RWPE2 (cell line): ENCODE measurements around the gene TST.
A peak's percentile ranks its signal among the peaks of the same experiment; 100 is the strongest.

Experiments
- ATAC-seq: fragments of 200-7000 bp; cut with Tn5 transposase; 3 replicates; pipeline ENCODE4 v1.9.1; 2021; ENCODE audit warnings: low read depth
- DNase-seq: peaks from one replicate; pipeline ENCODE4 v3.0.0-alpha.2; 2020; ENCODE audit warnings: low spot score
- H3K27ac ChIP-seq: fragments of 450-650 bp; 2 replicates; pipeline ENCODE4 v1.5.1; 2017; ENCODE audit warnings: mild to moderate bottlenecking; ENCODE audit not compliant: poor library complexity, severe bottlenecking
- H3K27me3 ChIP-seq: fragments of 250-450 bp; sonication (Bioruptor Pico); 2 replicates; pipeline ENCODE4 v1.5.1; 2021; ENCODE audit warnings: mild to moderate bottlenecking, moderate library complexity; ENCODE audit not compliant: insufficient read depth, poor library complexity, severe bottlenecking
- H3K36me3 ChIP-seq: fragments of 250-450 bp; sonication (Bioruptor Pico); 2 replicates; pipeline ENCODE4 v1.5.1; 2020; ENCODE audit warnings: low read depth, mild to moderate bottlenecking, moderate library complexity
- H3K4me1 ChIP-seq: fragments of 250-450 bp; sonication (Bioruptor Pico); 2 replicates; pipeline ENCODE4 v1.5.1; 2021; ENCODE audit warnings: mild to moderate bottlenecking, moderate library complexity; ENCODE audit not compliant: insufficient read depth, poor library complexity, severe bottlenecking
- H3K4me3 ChIP-seq: fragments of 250-450 bp; sonication (Bioruptor Pico); 2 replicates; pipeline ENCODE4 v1.5.1; 2021; ENCODE audit warnings: mild to moderate bottlenecking, moderate library complexity; ENCODE audit not compliant: severe bottlenecking
- H3K9me3 ChIP-seq: fragments of 250-450 bp; sonication (Bioruptor Pico); 2 replicates; pipeline ENCODE4 v1.5.1; 2021; ENCODE audit warnings: mild to moderate bottlenecking, moderate library complexity; ENCODE audit not compliant: severe bottlenecking
- CTCF ChIP-seq: fragments of 450-650 bp; IDR thresholded peaks from one replicate; pipeline ENCODE4 v1.5.1; 2017; ENCODE audit warnings: mild to moderate bottlenecking, moderate library complexity; ENCODE audit not compliant: poor library complexity, severe bottlenecking

Gene TST

GRCh38 chr22:37049224-37049623 is 30.0 kb upstream of the TST start:
- H3K27me3 ChIP-seq, result no peaks in the 10 kb centered on the region
- H3K4me1 ChIP-seq, result peaks cover 8% of the 10 kb centered on the region
- H3K36me3 ChIP-seq, result no peaks in the 10 kb centered on the region
- DNase-seq (no peak), ATAC-seq (no peak)
- TF ChIP-seq CTCF, result no peak
- no peaks in the 10 kb centered on the region for H3K9me3 ChIP-seq
- no peak overlapping the region for H3K27ac ChIP-seq
- no peak overlapping the region for H3K4me3 ChIP-seq

- Histone ChIP-seq H3K27ac (no peak overlapping the region), H3K9me3 (no peaks in the 10 kb centered on the region), H3K4me3 (no peak overlapping the region), H3K36me3 (no peaks in the 10 kb centered on the region), H3K27me3 (no peaks in the 10 kb centered on the region), H3K4me1 (peaks cover 9% of the 10 kb centered on the region)
- TF ChIP-seq CTCF, result no peak
- ATAC-seq, result no peak
- DNase-seq, result no peak
Observed at GRCh38 chr22:37048133-37048532, 28.9 kb upstream of the TST start.

DNA sequence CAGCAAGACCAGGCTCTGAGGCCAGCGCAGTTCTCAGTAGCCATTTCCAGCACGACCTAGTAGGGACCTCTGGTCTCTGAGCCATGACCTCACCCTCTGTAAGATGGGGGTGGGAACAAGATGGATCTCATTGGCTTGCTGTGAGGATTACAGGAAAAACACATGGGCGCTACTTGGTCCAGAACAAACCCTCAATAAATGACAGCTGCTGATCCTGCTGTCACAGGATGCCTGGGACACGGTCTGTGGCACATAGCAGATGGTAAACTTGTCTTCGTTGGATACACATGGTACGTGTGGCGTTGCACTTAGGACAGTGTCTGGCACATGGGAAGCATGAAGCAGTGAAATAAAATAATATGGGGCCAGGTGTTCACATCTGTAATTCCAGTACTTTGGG is 27.8 kb upstream of the TST start:
- TF ChIP-seq CTCF, result no peak
- Histone ChIP-seq H3K4me3 (no peak overlapping the region), H3K27me3 (no peaks in the 10 kb centered on the region), H3K36me3 (no peaks in the 10 kb centered on the region), H3K27ac (no peak overlapping the region), H3K9me3 (no peaks in the 10 kb centered on the region), H3K4me1 (peaks cover 9% of the 10 kb centered on the region)
- no peak for DNase-seq
- no peak for ATAC-seq

- Histone ChIP-seq H3K4me3 (no peak overlapping the region), H3K4me1 (peaks cover 9% of the 10 kb centered on the region), H3K27me3 (no peaks in the 10 kb centered on the region), H3K36me3 (no peaks in the 10 kb centered on the region), H3K27ac (no peak overlapping the region), H3K9me3 (no peaks in the 10 kb centered on the region)
- ATAC-seq (no peak), DNase-seq (no peak)
- TF ChIP-seq CTCF, result no peak
Observed at GRCh38 chr22:37046589-37046988, 27.3 kb upstream of the TST start.

- Histone ChIP-seq H3K27me3 (no peaks in the 10 kb centered on the region), H3K27ac (no peak overlapping the region), H3K9me3 (no peaks in the 10 kb centered on the region), H3K36me3 (no peaks in the 10 kb centered on the region), H3K4me1 (peaks cover 11% of the 10 kb centered on the region), H3K4me3 (no peak overlapping the region)
- DNase-seq (no peak), ATAC-seq (no peak)
- TF ChIP-seq CTCF, result peak; percentile 40
Observed at GRCh38 chr22:37045958-37046357, 26.7 kb upstream of the TST start.
